UCSD-AML1 (cell line): Measurements from ENCODE around the gene C2orf92.
A peak's percentile ranks its signal among the peaks of the same experiment; 100 is the strongest.
"Not testable (repeated sequence)": the region's sequence is repeated elsewhere in the genome, so short reads cannot be mapped to it uniquely, and the experiment has no call there.

Source experiments
- DNase-seq: peaks from one replicate; lab custom pipeline; 2025; ENCODE audit not compliant: unreplicated experiment; lab: John Stamatoyannopoulos, UW

C2orf92 gene

DNA sequence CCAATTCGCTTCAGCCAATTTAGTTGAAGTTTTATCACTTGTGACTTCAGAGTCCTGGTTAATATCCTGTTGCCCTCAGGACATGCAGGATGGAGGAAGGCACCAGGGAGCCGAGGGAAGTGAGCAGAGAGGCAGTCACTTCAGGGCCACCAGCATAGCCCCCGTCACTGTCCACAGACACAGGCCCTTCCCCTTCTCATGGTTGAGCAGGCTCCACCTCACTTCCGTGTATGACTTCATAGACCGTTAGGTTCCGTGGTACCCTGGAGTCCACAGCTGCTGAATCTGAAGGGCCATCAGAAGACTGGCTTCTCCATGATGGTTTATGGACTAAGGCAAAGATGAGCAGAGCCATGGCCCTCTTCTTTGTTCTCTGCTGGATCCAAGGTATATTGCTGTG, at the start of gene C2orf92:
C2orf92 (plus strand) TSS at position 266 of the 400 bp plus-strand sequence; CDS start at position 342, 76 bp downstream.
- DNase-seq = no peak

DNA sequence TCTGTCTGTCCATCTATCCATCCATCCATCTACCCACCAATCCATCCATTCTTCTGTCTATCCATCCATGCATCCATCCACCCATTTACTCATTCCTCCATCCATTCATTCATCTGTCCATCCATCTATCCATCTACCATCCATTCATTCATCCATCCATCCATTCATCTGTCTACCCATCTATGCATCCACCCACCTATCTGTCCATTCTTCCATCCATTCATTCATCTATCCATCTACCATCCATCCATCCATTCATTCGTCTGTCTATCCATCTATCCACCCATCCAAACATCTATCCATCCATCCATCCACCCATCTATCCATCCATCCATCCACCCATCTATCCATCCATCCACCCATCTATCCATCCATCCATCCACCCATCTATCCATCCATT, 49.0 kb upstream of the C2orf92 start:
- not testable (repeated sequence) for DNase-seq

GRCh38 chr2:97622976-97623375, 46.5 kb upstream of the C2orf92 start:
- DNase-seq = not testable (repeated sequence)

GRCh38 chr2:97625354-97626048, 44.0 kb upstream of the C2orf92 start:
- not testable (repeated sequence) for DNase-seq

DNA sequence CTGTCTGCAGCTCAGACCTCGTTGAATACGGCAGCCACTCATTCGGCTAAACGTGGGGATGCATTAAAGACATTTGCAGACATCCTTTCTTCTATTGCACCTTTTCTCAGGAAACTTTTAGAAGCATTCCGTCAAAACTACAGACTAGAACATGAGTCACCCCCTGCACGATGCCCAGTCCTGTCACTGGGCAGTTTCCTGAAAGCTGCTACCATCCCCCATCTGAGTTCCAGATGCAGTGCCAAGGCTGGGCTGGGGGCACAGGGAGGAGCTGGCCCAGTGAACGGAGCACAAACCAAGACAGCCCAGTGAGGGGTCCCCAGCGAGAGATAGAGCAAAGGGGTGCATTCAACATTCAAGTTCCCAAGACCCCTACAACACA, 43.5 kb upstream of the C2orf92 start:
- DNase-seq = not testable (repeated sequence)

DNA sequence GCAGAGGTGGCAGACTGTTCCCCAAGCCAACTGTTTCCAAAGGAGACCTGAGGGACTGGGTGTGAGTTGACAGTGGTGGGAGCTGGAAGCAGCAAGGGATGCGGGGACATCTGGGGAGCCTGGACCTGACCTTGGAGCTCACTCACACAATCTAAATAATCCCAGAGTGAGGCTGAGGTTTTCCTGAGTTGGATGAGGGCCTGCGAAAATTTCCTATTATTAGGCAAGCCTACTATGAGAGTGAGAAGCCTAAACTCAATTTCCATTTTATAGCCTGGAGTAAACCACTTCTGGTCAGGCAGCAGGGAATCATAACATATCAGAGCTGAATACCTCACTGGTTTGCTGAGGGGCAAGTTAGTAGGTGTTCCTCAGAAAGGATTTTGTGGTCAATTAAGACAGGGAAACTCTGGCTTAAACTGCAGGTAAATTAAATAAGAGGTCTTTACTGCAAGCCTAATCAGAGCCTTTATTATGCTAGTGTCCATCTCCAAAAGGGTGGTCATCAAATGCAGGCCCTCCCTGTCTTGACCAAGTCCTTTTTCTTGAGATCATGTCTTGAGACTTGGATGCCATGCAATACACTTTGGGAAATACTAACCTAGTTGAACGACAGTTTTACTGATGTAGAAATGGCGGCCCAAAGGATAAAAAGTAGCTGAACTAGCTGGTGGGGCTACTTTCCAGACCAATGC, 25.3 kb upstream of the C2orf92 start:
- no peak for DNase-seq

GRCh38 chr2:97645112-97645694, 24.3 kb upstream of the C2orf92 start:
- DNase-seq = no peak

GRCh38 chr2:97645695-97646629, 23.6 kb upstream of the C2orf92 start, which contains the start of gene COX5B:
TSS of gene COX5B (plus strand) at chr2:97646062. CDS start at chr2:97646087, 25 bp downstream.
- DNase-seq = peak; percentile 99

GRCh38 chr2:97646977-97647376, 22.5 kb upstream of the C2orf92 start:
- DNase-seq = no peak

- DNase-seq = no peak
Measured at GRCh38 chr2:97651114-97651513, 18.4 kb upstream of the C2orf92 start.

DNA sequence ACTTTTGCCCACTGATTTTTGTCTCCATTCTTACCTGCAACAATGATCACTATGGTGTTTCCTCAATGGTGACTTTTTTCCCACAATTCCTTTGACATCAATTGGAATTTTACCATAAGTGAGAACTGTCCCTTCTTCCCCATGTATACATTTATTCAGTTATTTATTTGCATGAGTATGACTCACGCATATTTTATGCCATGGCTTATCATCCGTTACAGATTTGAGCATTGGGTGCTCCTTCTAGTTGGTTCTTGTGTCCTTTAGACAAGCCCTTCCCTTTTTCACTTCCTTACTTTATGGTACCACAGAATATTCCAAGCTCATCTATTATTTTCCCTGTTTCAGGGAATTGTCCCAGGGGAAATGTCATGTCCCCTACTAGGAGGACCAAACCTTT, 16.0 kb upstream of the C2orf92 start:
- DNase-seq = no peak

DNA sequence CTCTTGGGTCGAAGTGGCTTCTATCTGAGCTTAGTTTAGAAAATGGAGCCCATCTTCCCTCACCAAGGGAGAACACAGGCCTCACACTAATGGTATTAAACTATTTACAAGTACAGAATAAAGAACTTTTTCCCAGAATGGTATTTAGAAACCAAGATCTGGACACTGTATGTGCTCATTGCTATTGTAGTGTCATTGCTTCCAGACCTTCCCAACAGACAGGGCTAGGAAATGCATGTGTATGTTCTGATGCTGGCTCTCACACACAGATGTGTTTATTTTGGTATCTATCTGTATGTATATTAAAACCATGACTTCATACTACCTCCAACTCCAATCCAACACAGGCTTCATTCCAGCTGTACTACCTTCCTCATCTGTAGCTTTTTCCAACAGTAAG, 15.6 kb upstream of the C2orf92 start:
- no peak for DNase-seq

- no peak for DNase-seq
Measured at GRCh38 chr2:97654309-97654708, 15.2 kb upstream of the C2orf92 start.

DNA sequence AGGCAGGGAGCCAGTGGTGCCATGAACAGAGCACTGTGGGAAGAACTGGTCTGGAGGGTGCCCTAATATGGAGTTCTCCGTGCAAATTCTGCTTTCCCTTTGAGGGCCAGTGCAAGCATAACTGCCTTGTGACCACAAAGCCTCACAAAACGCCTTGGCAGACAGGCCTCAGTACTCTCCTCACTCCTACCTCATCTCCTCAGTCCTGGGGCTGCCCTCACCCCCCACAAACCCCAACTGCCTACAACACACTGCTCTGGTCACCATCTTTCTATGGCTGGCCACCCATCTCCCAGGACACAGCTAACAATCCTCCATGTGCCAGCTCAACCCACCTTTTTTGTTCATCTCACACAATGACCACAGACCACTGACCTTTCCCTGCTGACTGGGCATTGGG, 14.7 kb upstream of the C2orf92 start:
- no peak for DNase-seq

GRCh38 chr2:97656129-97656755, 13.3 kb upstream of the C2orf92 start:
- no peak for DNase-seq

- DNase-seq = no peak
Measured at GRCh38 chr2:97656905-97657587, 12.5 kb upstream of the C2orf92 start.

DNA sequence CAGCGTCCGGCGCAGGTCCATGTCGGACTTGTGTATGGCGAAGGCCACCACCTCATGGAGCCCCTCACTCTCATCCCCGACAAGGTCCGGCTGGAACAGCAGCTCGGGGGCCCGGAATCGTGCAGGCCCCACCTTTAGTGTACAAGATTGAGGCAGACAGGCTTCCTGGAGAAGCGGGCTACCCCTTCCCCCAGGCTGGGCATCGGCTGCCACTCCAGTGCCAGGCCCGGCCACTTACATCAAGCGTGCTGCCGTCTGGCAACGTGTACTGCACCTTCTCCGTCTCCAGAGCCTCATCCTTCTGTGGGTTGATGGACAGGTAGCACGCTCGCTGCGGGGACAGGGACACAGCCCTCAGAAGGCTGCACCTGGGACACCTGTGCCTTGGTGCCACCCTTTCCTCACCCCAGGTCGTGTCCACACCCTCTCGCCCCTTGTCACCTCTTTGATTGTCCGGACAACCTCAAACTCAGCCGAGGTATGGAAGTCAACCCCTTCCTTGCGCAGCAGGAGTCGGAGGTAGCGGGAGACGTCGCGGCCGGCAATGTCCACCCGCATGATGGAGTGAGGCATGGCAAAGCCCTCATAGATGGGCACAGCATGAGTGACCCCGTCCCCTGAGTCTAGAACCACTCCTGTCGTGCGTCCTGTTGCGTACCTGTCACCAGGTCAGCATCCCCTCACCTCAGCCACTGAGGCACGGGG, 11.4 kb upstream of the C2orf92 start:
- no peak for DNase-seq

DNA sequence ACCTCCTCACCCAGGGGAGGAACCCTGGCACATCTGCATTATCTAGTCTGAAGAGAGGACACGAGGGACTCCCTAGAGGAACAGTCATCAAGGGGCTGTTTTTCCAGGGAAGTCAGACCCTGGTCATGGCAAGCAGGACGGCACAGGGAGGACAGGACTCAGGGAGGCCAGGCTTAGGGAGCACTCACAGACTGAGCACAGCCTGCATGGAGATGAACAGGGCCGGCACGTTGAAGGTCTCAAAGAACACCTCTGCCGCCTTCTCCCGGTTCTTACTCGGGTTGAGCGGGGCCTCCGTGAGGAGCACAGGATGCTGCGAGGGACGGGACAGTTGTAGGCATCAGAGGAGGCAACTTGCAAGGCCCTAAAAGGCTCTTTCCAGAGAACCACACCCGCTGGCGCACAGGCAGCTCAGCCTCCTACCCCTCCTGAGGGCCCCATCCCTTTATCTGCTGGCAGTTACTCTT, 10.8 kb upstream of the C2orf92 start:
- DNase-seq = no peak
